Measurements from ENCODE around the gene ZNF121.

GRCh38 chr19:9586764-9587163 lies 2.5 kb upstream of the ZNF121 start:
- TF ChIP-seq POLR2AphosphoS5 (IDR thresholded peaks at IDR 0.05; ENCODE audit: low read depth, low read length) (no peak), TAF1 (IDR thresholded peaks at IDR 0.05; ENCODE audit: borderline replicate concordance, insufficient read depth, low read length) (no peak), SIN3A (IDR thresholded peaks at IDR 0.05; ENCODE audit: borderline replicate concordance, insufficient read depth, low read length) (no peak), REST (IDR thresholded peaks at IDR 0.05; ENCODE audit: insufficient read depth in 1 of 2, low read depth in 2 of 2, low read length in 2 of 2) (no peak), FOXP2 (optimal IDR thresholded peaks at IDR 0.05; ENCODE audit: borderline replicate concordance, extremely low read depth, extremely low read length, insufficient read depth) (no peak)

All from PFSK-1 (cell line).